K562 (cell line): ENCODE results near the gene PLD1. TPM values are rescaled to one million over a fixed set of nuclear protein-coding genes. Genes with fewer than 3 reads are reported as not detected.
A peak's percentile ranks its signal among the peaks of the same experiment; 100 is the strongest.

Experiments
- ATAC-seq: fragments of 200-7000 bp; cut with Tn5 transposase; 3 replicates; pipeline ENCODE4 v1.9.1; 2020; ENCODE audit warnings: moderate library complexity
- BruUV-seq: library from RNA; stranded (reverse); fragments of 400-500 nt; replicated peaks from 2 replicates; lab custom pipeline; 2021; lab: Mats Ljungman, UMichigan
- CTCF ChIA-PET: fragments of 300-600 bp; formaldehyde crosslinking; extraction: SDS; loops from one replicate; lab custom pipeline; 2021; ENCODE audit warnings: low intra/inter-chr PET ratio; lab: Yijun Ruan, JAX
- POLR2A ChIA-PET: fragments of 300-600, 350-650 bp; sonication (Branson Sonifier 250); formaldehyde crosslinking; extraction: SDS; loops from one replicate; lab custom pipeline; 2021; ENCODE audit warnings: antibody characterized with exemption, inconsistent platforms; lab: Yijun Ruan, JAX
- DNase-seq, 4 experiments: peaks; one replicate each; pipeline versions ENCODE4 v3.0.0 to v3.0.0-alpha.2; 2011 to 2018; ENCODE audit warnings: low spot score in 3 of 4, mixed read lengths in 3 of 4; ENCODE audit errors: extremely low read depth in 1 of 4
- FAIRE-seq: peaks from 2 replicates; lab custom pipeline; 2011; peaks lifted over from hg19 to GRCh38; lab: Jason Lieb, UNC
- H2AFZ ChIP-seq: 2 replicates; pipeline ENCODE4 v1.6.0; 2011; ENCODE audit warnings: low read depth, low read length, control low read depth, inconsistent platforms
- H3K27ac ChIP-seq: fragments of 200-600 bp; 3 replicates; pipeline ENCODE4 v1.8.0; 2011; ENCODE audit warnings: low read depth, mild to moderate bottlenecking, control low read depth, inconsistent platforms, low read length, moderate library complexity, mixed read lengths; ENCODE audit errors: extremely low read depth
- H3K27me3 ChIP-seq, 2 experiments: fragments of 300-600 bp in 1 of 2; 2 replicates in 1 of 2; 3 replicates in 1 of 2; pipeline versions ENCODE4 v1.6.0 to v1.8.0; 2011; ENCODE audit warnings: inconsistent platforms in 2 of 2, low read length in 2 of 2, mild to moderate bottlenecking in 1 of 2, mixed read lengths in 1 of 2, moderate library complexity in 1 of 2; ENCODE audit not compliant: control insufficient read depth in 2 of 2, insufficient read depth in 2 of 2
- H3K36me3 ChIP-seq: fragments of 300-600 bp; 3 replicates; pipeline ENCODE4 v1.8.0; 2011; ENCODE audit warnings: mild to moderate bottlenecking, low read length, inconsistent platforms; ENCODE audit not compliant: control insufficient read depth, insufficient read depth
- H3K4me1 ChIP-seq, 2 experiments: fragments of 200-600 bp in 1 of 2; replicated peaks in 1 of 2; 2 replicates in 1 of 2; 3 replicates in 1 of 2; pipeline versions ENCODE4 v1.5.1 to v1.8.0; 2011; ENCODE audit warnings: inconsistent platforms in 2 of 2, low read length in 2 of 2, mild to moderate bottlenecking in 1 of 2, mixed read lengths in 1 of 2, moderate library complexity in 1 of 2; ENCODE audit not compliant: control insufficient read depth in 2 of 2, insufficient read depth in 2 of 2
- H3K4me2 ChIP-seq: 2 replicates; pipeline ENCODE4 v1.6.1; 2011; ENCODE audit warnings: low read length, control low read depth, inconsistent platforms, mixed read lengths; ENCODE audit not compliant: insufficient read depth
- H3K4me3 ChIP-seq: fragments of 200-600 bp; sonication (generic), shearing (Covaris generic); 2 replicates; pipeline ENCODE4 v1.5.1; 2016; ENCODE audit warnings: control low read depth, inconsistent platforms
- H3K79me2 ChIP-seq: fragments of 200-600 bp; 3 replicates; pipeline ENCODE4 v1.8.0; 2011; ENCODE audit warnings: low read length, inconsistent platforms; ENCODE audit not compliant: control insufficient read depth, insufficient read depth
- H3K9ac ChIP-seq, 2 experiments: 2 replicates each; pipeline versions ENCODE4 v1.6.0 to v1.6.1; 2011; ENCODE audit warnings: low read depth in 2 of 2, low read length in 2 of 2, control low read depth in 1 of 2, inconsistent platforms in 1 of 2, mild to moderate bottlenecking in 1 of 2, mixed read lengths in 1 of 2; ENCODE audit not compliant: insufficient read depth in 1 of 2
- H3K9me1 ChIP-seq: one replicate; pipeline ENCODE4 v1.6.0; 2011; ENCODE audit warnings: inconsistent platforms, mild to moderate bottlenecking, low read length, moderate library complexity; ENCODE audit not compliant: control insufficient read depth, insufficient read depth
- H3K9me3 ChIP-seq: replicated peaks from 2 replicates; pipeline ENCODE4 v1.5.1; 2011; ENCODE audit warnings: low read depth, low read length, inconsistent platforms; ENCODE audit not compliant: control insufficient read depth, insufficient read depth
- H4K20me1 ChIP-seq: replicated peaks from 2 replicates; pipeline ENCODE4 v1.6.1; 2011; ENCODE audit warnings: low read length, inconsistent platforms, mixed read lengths; ENCODE audit not compliant: control insufficient read depth, insufficient read depth
- BRD4 ChIP-seq: fragments of 200-600 bp; sonication (generic); IDR thresholded peaks from 2 replicates; pipeline ENCODE4 v1.6.1; 2017; ENCODE audit warnings: inconsistent platforms
- CHD2 ChIP-seq: IDR thresholded peaks from 2 replicates; pipeline ENCODE4 v1.6.1; 2011; ENCODE audit warnings: low read depth, low read length
- MEIS2 ChIP-seq: fragments of 450-650 bp; IDR thresholded peaks from 2 replicates; pipeline ENCODE4 v1.6.1; 2014; ENCODE audit warnings: mild to moderate bottlenecking; ENCODE audit not compliant: partially characterized antibody
- NUFIP1 ChIP-seq: fragments of 450-650 bp; IDR thresholded peaks from 2 replicates; pipeline ENCODE4 v1.6.1; 2018; ENCODE audit not compliant: partially characterized antibody
- PTBP1 ChIP-seq: fragments of 200-400 bp; formaldehyde crosslinking; IDR thresholded peaks from 2 replicates; pipeline ENCODE4 v1.6.1; 2017; ENCODE audit warnings: low read depth, low read length
- RFX5 ChIP-seq: IDR thresholded peaks from 2 replicates; pipeline ENCODE4 v1.6.1; 2011; ENCODE audit warnings: low read depth, mild to moderate bottlenecking, improper control_type of control experiment, low read length
- SMC3 ChIP-seq: conservative IDR thresholded peaks from 2 replicates; pipeline ENCODE4 v1.6.1; 2011; ENCODE audit warnings: low read depth, low read length, improper control_type of control experiment; ENCODE audit not compliant: insufficient read depth
- TAF7 ChIP-seq: fragments of 450-650 bp; IDR thresholded peaks from 2 replicates; pipeline ENCODE4 v1.6.1; 2016; ENCODE audit warnings: missing genetic modification characterization, missing compliant biosample characterization
- TEAD1 ChIP-seq, 2 experiments: fragments of 450-650 bp in 1 of 2; sonication (generic) in 1 of 2; formaldehyde crosslinking; IDR thresholded peaks; 2 replicates each; pipeline versions ENCODE4 v1.4.0 to v1.8.0; 2020 to 2022; ENCODE audit warnings: mild to moderate bottlenecking in 2 of 2, missing genetic modification reagents in 1 of 2
- WGBS: fragments of 100-300 bp; shearing (Covaris generic); methylation state at CpG from one replicate; pipeline ENCODE4 v1.1.6; 2016; ENCODE audit warnings: low coverage, mixed read lengths; ENCODE audit not compliant: insufficient coverage; ENCODE audit errors: missing lambda C conversion rate; 5-methylcytosine and 5-hydroxymethylcytosine counted together
- in situ Hi-C: fragments of 300-500 bp; cut with MboI; formaldehyde crosslinking; loops from 4 replicates; pipeline ENCODE4 v1.15.0; 2018; ENCODE audit warnings: inconsistent platforms, mixed read lengths
- intact Hi-C: fragments of 100-400 bp; cut with micrococcal nuclease; formaldehyde crosslinking; loops from 2 replicates; pipeline ENCODE4 v1.14.2; 2022
- polyA plus RNA-seq, 8 experiments: library from polyadenylated mRNA; depleted of rRNA in 4 of 8; stranded (reverse) in 5 of 8; unstranded in 3 of 8; fragments of >200 nt; fragmentation: Nextera tagmentation in 2 of 8; fragmentation: Illumina TruSeq in 1 of 8; extraction: Ambion mirVana in 2 of 8; extraction: Trizol in 1 of 8; gene quantifications; 2 replicates each; pipeline versions ENCODE4 v1.2.1 to v1.2.3, GENCODE V29; 2011 to 2014; ENCODE audit warnings: inconsistent platforms in 1 of 8, missing spikeins in 1 of 8
- total RNA-seq, 7 experiments: library from RNA; depleted of rRNA in 6 of 7; stranded (reverse); fragments of >200 nt in 6 of 7; fragmentation: Illumina TruSeq in 2 of 7; extraction: Trizol in 2 of 7; gene quantifications; 2 replicates each; pipeline versions ENCODE4 v1.2.1 to v1.2.3, GENCODE V29; 2011 to 2021; ENCODE audit warnings: low replicate concordance in 1 of 7
- TF ChIP-seq, protein P1 (sequence below): fragments of 450-650 bp; formaldehyde crosslinking; IDR thresholded peaks from 2 replicates; pipeline ENCODE4 v1.4.0; 2020; ENCODE audit warnings: mild to moderate bottlenecking, moderate library complexity
- TF ChIP-seq, protein P2 (sequence below): fragments of 450-650 bp; formaldehyde crosslinking; IDR thresholded peaks from 2 replicates; pipeline ENCODE4 v1.4.0; 2022; ENCODE audit warnings: missing genetic modification characterization
- TF ChIP-seq, protein P3 (sequence below): fragments of 450-650 bp; formaldehyde crosslinking; IDR thresholded peaks from 2 replicates; pipeline ENCODE4 v1.4.0; 2020; ENCODE audit warnings: mild to moderate bottlenecking, moderate library complexity
- TF ChIP-seq, protein P4 (sequence below): sonication (generic); formaldehyde crosslinking; IDR thresholded peaks from 2 replicates; pipeline ENCODE4 v1.8.0; 2022; ENCODE audit warnings: mild to moderate bottlenecking, missing genetic modification reagents

PLD1 gene
- total and polyA plus RNA-seq, 9 of the 15 experiments (the other 6 are each of a cell fraction or from before 2014, with no cell fraction given), result 8.4 to 26.1 (median 18.6) TPM

DNA sequence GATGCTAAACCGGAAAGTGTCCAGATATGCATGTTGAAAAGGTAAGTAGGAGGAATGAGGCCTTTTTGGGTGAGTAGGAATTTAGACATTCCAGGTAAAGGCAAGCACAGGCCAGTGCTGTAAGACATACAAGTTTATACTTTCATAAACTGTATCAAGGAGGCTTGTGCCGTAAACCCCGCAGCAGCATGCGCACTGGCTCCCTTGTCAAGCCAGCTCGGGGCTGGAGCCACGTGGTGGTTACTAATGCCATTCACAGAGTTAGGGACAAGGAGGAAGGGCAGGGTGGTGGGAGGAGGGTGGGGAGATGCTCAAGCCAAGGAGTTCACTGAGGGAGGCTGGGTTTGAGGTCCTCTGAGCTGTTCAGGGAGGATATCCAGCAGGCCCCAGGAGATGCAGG lies 35.8 kb downstream of the PLD1 start (continued):
- TF ChIP-seq, protein P1, sequence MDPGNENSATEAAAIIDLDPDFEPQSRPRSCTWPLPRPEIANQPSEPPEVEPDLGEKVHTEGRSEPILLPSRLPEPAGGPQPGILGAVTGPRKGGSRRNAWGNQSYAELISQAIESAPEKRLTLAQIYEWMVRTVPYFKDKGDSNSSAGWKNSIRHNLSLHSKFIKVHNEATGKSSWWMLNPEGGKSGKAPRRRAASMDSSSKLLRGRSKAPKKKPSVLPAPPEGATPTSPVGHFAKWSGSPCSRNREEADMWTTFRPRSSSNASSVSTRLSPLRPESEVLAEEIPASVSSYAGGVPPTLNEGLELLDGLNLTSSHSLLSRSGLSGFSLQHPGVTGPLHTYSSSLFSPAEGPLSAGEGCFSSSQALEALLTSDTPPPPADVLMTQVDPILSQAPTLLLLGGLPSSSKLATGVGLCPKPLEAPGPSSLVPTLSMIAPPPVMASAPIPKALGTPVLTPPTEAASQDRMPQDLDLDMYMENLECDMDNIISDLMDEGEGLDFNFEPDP (CRISPR knock-in tag), result no peak
- TF ChIP-seq MEIS2, result no peak

DNA sequence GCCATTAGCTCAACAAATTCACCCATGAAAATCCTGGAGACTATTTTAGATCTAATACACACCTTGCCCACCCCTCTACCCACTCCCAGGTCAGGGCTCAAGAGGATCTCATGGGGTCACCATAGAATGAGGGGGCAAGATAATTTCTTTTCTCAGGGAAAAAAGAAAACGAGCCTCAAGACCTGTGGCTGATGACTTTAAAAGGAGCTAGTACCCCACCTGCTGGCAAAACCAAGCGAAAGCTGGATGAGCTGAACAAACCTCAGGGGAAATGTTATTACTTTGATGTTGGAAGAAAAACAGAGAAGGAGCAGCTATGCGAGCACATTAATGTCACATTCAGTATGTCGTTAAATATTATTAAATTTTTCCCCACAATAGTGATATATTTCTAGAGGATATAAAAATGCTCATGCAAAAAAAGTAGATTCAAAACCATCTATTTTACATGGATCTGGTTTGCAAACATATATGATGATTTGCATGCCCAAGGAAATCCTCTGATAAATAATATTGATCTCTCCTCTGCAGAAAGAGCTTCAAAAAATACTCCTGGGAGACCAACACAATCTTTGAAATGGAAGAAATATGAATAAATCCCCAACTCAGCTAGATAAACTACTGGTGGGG lies 37.7 kb downstream of the PLD1 start:
- Histone ChIP-seq H4K20me1 (no peaks in the 10 kb centered on the region), H3K9me1 (no peaks in the 10 kb centered on the region), H3K27ac (no peak overlapping the region), H3K36me3 (no peaks in the 10 kb centered on the region), H3K79me2 (peaks cover 10% of the 10 kb centered on the region; the same call in 2 of the 3 replicates), H3K9me3 (no peaks in the 10 kb centered on the region), H3K9ac (no peak overlapping the region), H3K4me3 (no peak overlapping the region), H3K4me2 (no peak overlapping the region), H3K4me1 (peaks cover 0 to 6% of the 10 kb centered on the region in 2 experiments; a peak in 2 of 5 replicates), H3K27me3 (no peaks in the 10 kb centered on the region), H2AFZ (no peak overlapping the region)
- WGBS, result 2% methylated on average over 4 of the region's 4 CpGs
- ChIA-PET POLR2A (interaction anchor here (0.6 to 1.5 kb wide), 7 partner anchors 12 to 707 kb away, joined by 3 to 7 read pairs (median 4); no protein-coding TSS in a partner anchor), CTCF (interaction anchor here (0.6 to 2.8 kb wide), 5 partner anchors 69 to 811 kb away, joined by 3 to 24 read pairs (median 5); no protein-coding TSS in a partner anchor)
- ATAC-seq (peak; percentile 79), FAIRE-seq (peak; percentile 93), DNase-seq (peak; percentile 31 to 80 (median 52))
- intact Hi-C loops (loop anchor here (1.0 to 5.0 kb wide), 7 partner anchors 58 to 820 kb away; no protein-coding TSS in a partner anchor), in situ Hi-C loops (no loop called here)
- BruUV-seq, result no TSS peak
- no peak for TF ChIP-seq TAF7
- no peak for TF ChIP-seq PTBP1
- no peak for TF ChIP-seq BRD4
- TF ChIP-seq, protein P2, sequence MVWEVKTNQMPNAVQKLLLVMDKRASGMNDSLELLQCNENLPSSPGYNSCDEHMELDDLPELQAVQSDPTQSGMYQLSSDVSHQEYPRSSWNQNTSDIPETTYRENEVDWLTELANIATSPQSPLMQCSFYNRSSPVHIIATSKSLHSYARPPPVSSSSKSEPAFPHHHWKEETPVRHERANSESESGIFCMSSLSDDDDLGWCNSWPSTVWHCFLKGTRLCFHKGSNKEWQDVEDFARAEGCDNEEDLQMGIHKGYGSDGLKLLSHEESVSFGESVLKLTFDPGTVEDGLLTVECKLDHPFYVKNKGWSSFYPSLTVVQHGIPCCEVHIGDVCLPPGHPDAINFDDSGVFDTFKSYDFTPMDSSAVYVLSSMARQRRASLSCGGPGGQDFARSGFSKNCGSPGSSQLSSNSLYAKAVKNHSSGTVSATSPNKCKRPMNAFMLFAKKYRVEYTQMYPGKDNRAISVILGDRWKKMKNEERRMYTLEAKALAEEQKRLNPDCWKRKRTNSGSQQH (CRISPR knock-in tag), result no peak
- TF ChIP-seq, protein P3, sequence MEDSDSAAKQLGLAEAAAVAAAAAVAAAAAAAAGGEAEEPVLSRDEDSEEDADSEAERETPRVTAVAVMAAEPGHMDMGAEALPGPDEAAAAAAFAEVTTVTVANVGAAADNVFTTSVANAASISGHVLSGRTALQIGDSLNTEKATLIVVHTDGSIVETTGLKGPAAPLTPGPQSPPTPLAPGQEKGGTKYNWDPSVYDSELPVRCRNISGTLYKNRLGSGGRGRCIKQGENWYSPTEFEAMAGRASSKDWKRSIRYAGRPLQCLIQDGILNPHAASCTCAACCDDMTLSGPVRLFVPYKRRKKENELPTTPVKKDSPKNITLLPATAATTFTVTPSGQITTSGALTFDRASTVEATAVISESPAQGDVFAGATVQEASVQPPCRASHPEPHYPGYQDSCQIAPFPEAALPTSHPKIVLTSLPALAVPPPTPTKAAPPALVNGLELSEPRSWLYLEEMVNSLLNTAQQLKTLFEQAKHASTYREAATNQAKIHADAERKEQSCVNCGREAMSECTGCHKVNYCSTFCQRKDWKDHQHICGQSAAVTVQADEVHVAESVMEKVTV, result peak; percentile 67
- TF ChIP-seq CHD2, result no peak
- peak; percentile 55; the same call in 1 of the 2 replicates for TF ChIP-seq SMC3
- TF ChIP-seq, protein P4, sequence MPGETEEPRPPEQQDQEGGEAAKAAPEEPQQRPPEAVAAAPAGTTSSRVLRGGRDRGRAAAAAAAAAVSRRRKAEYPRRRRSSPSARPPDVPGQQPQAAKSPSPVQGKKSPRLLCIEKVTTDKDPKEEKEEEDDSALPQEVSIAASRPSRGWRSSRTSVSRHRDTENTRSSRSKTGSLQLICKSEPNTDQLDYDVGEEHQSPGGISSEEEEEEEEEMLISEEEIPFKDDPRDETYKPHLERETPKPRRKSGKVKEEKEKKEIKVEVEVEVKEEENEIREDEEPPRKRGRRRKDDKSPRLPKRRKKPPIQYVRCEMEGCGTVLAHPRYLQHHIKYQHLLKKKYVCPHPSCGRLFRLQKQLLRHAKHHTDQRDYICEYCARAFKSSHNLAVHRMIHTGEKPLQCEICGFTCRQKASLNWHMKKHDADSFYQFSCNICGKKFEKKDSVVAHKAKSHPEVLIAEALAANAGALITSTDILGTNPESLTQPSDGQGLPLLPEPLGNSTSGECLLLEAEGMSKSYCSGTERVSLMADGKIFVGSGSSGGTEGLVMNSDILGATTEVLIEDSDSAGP (CRISPR knock-in tag), result peak; percentile 82
- no peak for TF ChIP-seq NUFIP1
- TF ChIP-seq RFX5, result no peak
- no peak for TF ChIP-seq TEAD1 (CRISPR knock-in tag; IDR thresholded peaks at IDR 0.05)
